Measurements from ENCODE around the gene CERS6. TPM values are rescaled to one million over a fixed set of nuclear protein-coding genes. Genes with fewer than 3 reads are reported as not detected.

Gene CERS6
- total RNA-seq, 1 experiment from 2014 or later: 45.9 TPM

GRCh38 chr2:168690381-168690885, 234.4 kb downstream of the CERS6 start:
- intact Hi-C loops (cut with micrococcal nuclease; ENCODE audit: unreplicated experiment): no loop called here
- no peaks in the 10 kb centered on the region for H3K4me1 Mint-ChIP-seq (ENCODE audit: low read depth, unreplicated experiment)

GRCh38 chr2:168691221-168691620, 235.1 kb downstream of the CERS6 start:
- no peaks in the 10 kb centered on the region for H3K36me3 Mint-ChIP-seq (ENCODE audit: insufficient read depth, unreplicated experiment)
- no peak for DNase-seq
- no peaks in the 10 kb centered on the region for H3K27me3 Mint-ChIP-seq (ENCODE audit: unreplicated experiment)
- H3K4me3 Mint-ChIP-seq (ENCODE audit: low read depth, unreplicated experiment): no peak overlapping the region
- no peak for TF ChIP-seq CTCF (IDR thresholded peaks at IDR 0.05; ENCODE audit: unreplicated experiment)
- BruUV-seq (replicated peaks): no TSS peak
- intact Hi-C loops (cut with micrococcal nuclease; ENCODE audit: unreplicated experiment): no loop called here
- H3K27ac Mint-ChIP-seq (ENCODE audit: unreplicated experiment): no peak overlapping the region
- H3K4me1 Mint-ChIP-seq (ENCODE audit: low read depth, unreplicated experiment): no peaks in the 10 kb centered on the region
- CTCF ChIA-PET: no interaction called here
- H3K9me3 Mint-ChIP-seq (ENCODE audit: low read depth, unreplicated experiment): no peaks in the 10 kb centered on the region

More at GRCh38 chr2:168690381-168690885, 234.4 kb downstream of the CERS6 start:
- BruUV-seq (replicated peaks): no TSS peak
- no peaks in the 10 kb centered on the region for H3K9me3 Mint-ChIP-seq (ENCODE audit: low read depth, unreplicated experiment)
- no peaks in the 10 kb centered on the region for H3K36me3 Mint-ChIP-seq (ENCODE audit: insufficient read depth, unreplicated experiment)
- no peak for DNase-seq
- CTCF ChIA-PET: interaction anchor here (0.5 kb wide), 1 partner anchor 159 kb away, joined by 3 read pairs; no protein-coding TSS in a partner anchor
- H3K27ac Mint-ChIP-seq (ENCODE audit: unreplicated experiment): no peak overlapping the region
- no peaks in the 10 kb centered on the region for H3K27me3 Mint-ChIP-seq (ENCODE audit: unreplicated experiment)
- no peak overlapping the region for H3K4me3 Mint-ChIP-seq (ENCODE audit: low read depth, unreplicated experiment)
- TF ChIP-seq CTCF (IDR thresholded peaks at IDR 0.05; ENCODE audit: unreplicated experiment): no peak

GRCh38 chr2:168692132-168692744, 236.2 kb downstream of the CERS6 start:
- Mint-ChIP-seq H3K4me1 (ENCODE audit: low read depth, unreplicated experiment) (no peaks in the 10 kb centered on the region), H3K36me3 (ENCODE audit: insufficient read depth, unreplicated experiment) (no peaks in the 10 kb centered on the region), H3K27ac (ENCODE audit: unreplicated experiment) (no peak overlapping the region), H3K9me3 (ENCODE audit: low read depth, unreplicated experiment) (no peaks in the 10 kb centered on the region), H3K4me3 (ENCODE audit: low read depth, unreplicated experiment) (no peak overlapping the region), H3K27me3 (ENCODE audit: unreplicated experiment) (no peaks in the 10 kb centered on the region)
- TF ChIP-seq CTCF (IDR thresholded peaks at IDR 0.05; ENCODE audit: unreplicated experiment): no peak
- CTCF ChIA-PET: interaction anchor here (0.5 kb wide), 2 partner anchors 247 to 747 kb away, joined by 3 to 5 read pairs; no protein-coding TSS in a partner anchor
- no TSS peak for BruUV-seq (replicated peaks)
- intact Hi-C loops (cut with micrococcal nuclease; ENCODE audit: unreplicated experiment): no loop called here
- DNase-seq: no peak

GRCh38 chr2:168694173-168694572, 238.1 kb downstream of the CERS6 start:
- H3K4me1 Mint-ChIP-seq (ENCODE audit: low read depth, unreplicated experiment): no peaks in the 10 kb centered on the region
- CTCF ChIA-PET: no interaction called here
- H3K27me3 Mint-ChIP-seq (ENCODE audit: unreplicated experiment): no peaks in the 10 kb centered on the region
- intact Hi-C loops (cut with micrococcal nuclease; ENCODE audit: unreplicated experiment): no loop called here
- no TSS peak for BruUV-seq (replicated peaks)
- no peak for TF ChIP-seq CTCF (IDR thresholded peaks at IDR 0.05; ENCODE audit: unreplicated experiment)
- no peaks in the 10 kb centered on the region for H3K9me3 Mint-ChIP-seq (ENCODE audit: low read depth, unreplicated experiment)
- no peaks in the 10 kb centered on the region for H3K36me3 Mint-ChIP-seq (ENCODE audit: insufficient read depth, unreplicated experiment)
- no peak for DNase-seq
- H3K4me3 Mint-ChIP-seq (ENCODE audit: low read depth, unreplicated experiment): no peak overlapping the region
- no peak overlapping the region for H3K27ac Mint-ChIP-seq (ENCODE audit: unreplicated experiment)
